Right hindlimb (tissue), 1 donor: ENCODE measurements around the gene JAK1.
"Not testable (repeated sequence)": the region's sequence is repeated elsewhere in the genome, so short reads cannot be mapped to it uniquely, and the experiment has no call there.

ENCODE experiments used
- DNase-seq: peaks from one replicate; pipeline ENCODE4 v3.0.0-alpha.2; 2018

The JAK1 gene

GRCh38 chr1:64966158-64966971 is at the start of gene JAK1:
TSS of gene JAK1 (minus strand) at chr1:64966549. CDS start at chr1:64886264, 80,285 bp downstream.
- DNase-seq = peak; percentile 94

- DNase-seq = no peak
Measured at GRCh38 chr1:65014321-65014720, 48.0 kb upstream of the JAK1 start.

- no peak for DNase-seq
Measured at GRCh38 chr1:65011983-65012382, 45.6 kb upstream of the JAK1 start.

- no peak for DNase-seq
Measured at GRCh38 chr1:65009724-65010420, 43.5 kb upstream of the JAK1 start.

GRCh38 chr1:65009176-65009575 is 42.8 kb upstream of the JAK1 start:
- no peak for DNase-seq

- no peak for DNase-seq
Measured at GRCh38 chr1:65006806-65007205, 40.5 kb upstream of the JAK1 start.

- no peak for DNase-seq
Measured at GRCh38 chr1:65003316-65003664, 36.9 kb upstream of the JAK1 start.

- DNase-seq = peak; percentile 80
Measured at GRCh38 chr1:65002508-65003315, 36.4 kb upstream of the JAK1 start.

GRCh38 chr1:65002156-65002507 is 35.8 kb upstream of the JAK1 start:
- no peak for DNase-seq

- peak; percentile 76 for DNase-seq
Measured at GRCh38 chr1:65001231-65001792, 35.0 kb upstream of the JAK1 start.

GRCh38 chr1:64998425-64998948 is 32.1 kb upstream of the JAK1 start:
- not testable (repeated sequence) for DNase-seq

GRCh38 chr1:64996541-64997257 is 30.4 kb upstream of the JAK1 start:
- no peak for DNase-seq

- DNase-seq = no peak
Measured at GRCh38 chr1:64995316-64995715, 29.0 kb upstream of the JAK1 start.

- no peak for DNase-seq
Measured at GRCh38 chr1:64986903-64987871, 20.8 kb upstream of the JAK1 start.

GRCh38 chr1:64984737-64985136 is 18.4 kb upstream of the JAK1 start:
- DNase-seq = no peak

GRCh38 chr1:64984106-64984505 is 17.8 kb upstream of the JAK1 start:
- DNase-seq = no peak

GRCh38 chr1:64983110-64983509 is 16.8 kb upstream of the JAK1 start:
- no peak for DNase-seq

GRCh38 chr1:64981601-64982533 is 15.5 kb upstream of the JAK1 start:
- DNase-seq = no peak

GRCh38 chr1:64980745-64981600 is 14.6 kb upstream of the JAK1 start:
- no peak for DNase-seq
